Subcutaneous adipose tissue (tissue), 4 donors: ENCODE results near the gene ATXN7L1. TPM values are rescaled to one million over a fixed set of nuclear protein-coding genes. Genes with fewer than 3 reads are reported as not detected.

Experiments
- total RNA-seq, 4 donors: library from RNA; depleted of rRNA; stranded (reverse); fragments of >200 nt; gene quantifications; one replicate each; pipeline ENCODE4 v1.1.0, GENCODE V29; 2016
- TF ChIP-seq, protein P1 (sequence below): fragments of 450-650 bp; IDR thresholded peaks from one replicate; pipeline ENCODE4 v1.5.1; 2016; ENCODE audit warnings: low read depth, mild to moderate bottlenecking, control low read depth, antibody characterized with exemption, moderate library complexity

Gene ATXN7L1
- total RNA-seq, 4 donors from 2014 or later = 11.5 to 29.2 (median 13.3) TPM

DNA sequence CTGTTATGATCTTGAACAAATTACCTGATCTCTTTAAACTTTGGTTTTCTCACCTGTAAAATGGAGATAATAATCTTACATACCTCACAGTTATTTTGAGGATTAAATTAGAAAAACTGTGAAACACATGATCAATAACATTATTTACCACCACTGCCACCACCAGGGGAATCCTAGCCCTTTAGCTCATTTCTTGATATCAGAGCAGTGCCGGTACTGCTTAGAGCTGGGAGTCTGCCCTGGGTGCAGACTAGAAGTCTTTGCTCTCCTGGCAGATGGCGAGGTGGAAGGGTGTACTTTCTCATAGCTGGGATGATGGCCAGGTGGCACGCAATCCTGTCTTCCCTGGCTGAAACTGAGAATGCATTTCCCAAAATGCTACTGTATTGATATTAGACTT lies 282.4 kb downstream of the ATXN7L1 start:
- TF ChIP-seq, protein P1, sequence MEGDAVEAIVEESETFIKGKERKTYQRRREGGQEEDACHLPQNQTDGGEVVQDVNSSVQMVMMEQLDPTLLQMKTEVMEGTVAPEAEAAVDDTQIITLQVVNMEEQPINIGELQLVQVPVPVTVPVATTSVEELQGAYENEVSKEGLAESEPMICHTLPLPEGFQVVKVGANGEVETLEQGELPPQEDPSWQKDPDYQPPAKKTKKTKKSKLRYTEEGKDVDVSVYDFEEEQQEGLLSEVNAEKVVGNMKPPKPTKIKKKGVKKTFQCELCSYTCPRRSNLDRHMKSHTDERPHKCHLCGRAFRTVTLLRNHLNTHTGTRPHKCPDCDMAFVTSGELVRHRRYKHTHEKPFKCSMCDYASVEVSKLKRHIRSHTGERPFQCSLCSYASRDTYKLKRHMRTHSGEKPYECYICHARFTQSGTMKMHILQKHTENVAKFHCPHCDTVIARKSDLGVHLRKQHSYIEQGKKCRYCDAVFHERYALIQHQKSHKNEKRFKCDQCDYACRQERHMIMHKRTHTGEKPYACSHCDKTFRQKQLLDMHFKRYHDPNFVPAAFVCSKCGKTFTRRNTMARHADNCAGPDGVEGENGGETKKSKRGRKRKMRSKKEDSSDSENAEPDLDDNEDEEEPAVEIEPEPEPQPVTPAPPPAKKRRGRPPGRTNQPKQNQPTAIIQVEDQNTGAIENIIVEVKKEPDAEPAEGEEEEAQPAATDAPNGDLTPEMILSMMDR = no peak

DNA sequence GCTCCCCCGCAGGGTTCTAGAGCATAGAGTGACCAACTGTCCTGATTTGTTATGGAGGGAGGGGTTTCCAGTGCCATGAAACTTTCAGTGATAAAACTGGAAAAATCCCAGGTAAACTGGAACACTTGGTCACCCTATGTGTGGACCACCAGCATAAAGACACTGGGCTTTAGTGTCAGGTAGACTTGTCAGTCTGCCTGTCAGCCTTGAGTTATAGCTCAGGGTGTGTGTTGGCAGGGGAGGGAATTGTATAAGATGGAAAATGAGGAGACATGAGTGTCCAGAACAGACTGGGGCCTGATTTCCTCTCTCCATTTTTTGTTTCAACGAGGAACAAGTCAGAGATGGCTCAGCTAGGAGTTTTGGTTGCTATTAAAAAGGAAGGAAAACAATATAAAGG lies 284.9 kb downstream of the ATXN7L1 start:
- TF ChIP-seq, protein P1 = no peak

DNA sequence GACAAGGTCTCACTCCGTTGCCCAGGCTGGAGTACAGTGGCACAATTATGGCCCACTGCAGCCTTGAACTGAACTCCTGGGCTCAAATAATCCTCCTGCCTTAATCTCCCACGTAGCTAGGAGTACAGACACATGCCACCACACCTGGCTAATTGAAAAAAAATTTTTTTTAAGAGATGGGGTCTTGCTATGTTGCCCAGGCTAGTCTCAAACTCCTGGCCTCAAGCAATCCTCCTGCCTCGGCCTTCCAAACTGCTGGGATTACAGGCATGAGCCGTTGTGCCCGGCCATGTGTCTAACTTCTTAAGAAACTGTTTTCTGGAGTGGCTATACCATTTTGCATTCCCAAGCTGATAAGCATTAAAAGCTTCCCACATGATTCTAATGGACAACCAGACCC lies 285.6 kb downstream of the ATXN7L1 start:
- TF ChIP-seq, protein P1 = no peak

DNA sequence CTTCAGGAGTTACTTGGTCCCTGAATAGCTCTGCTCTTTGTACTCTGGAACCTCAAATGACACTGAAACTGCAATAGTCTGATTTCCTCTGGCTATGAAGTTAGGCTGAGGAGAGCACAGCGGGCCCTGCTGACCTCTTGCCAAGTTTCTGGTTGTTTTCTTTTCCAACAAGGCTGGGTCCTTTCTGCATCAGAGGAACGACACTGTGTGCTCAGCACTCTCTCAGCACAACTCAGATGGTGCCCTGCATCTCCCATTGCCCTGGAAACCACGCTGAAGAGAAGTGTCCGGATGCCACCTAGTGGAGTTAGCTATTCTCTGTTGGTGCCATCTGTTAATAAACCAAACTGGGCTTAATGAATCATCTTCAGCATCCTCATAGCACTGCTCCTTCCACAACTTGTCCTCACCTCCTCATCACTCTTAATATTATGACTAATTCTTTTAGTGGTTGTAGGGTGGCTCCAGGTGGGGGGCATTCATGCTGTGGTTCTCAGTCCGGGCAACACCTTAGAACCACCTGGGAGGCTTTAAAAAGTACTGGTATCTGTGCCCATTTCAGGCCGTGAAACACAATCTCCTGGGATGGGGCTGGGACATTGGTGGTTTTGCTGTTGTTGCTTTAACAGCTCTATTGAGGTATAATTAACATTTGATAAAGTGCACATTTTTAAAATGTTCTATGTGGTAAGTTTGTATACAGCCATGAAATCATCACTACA lies 286.9 kb downstream of the ATXN7L1 start:
- TF ChIP-seq, protein P1 = no peak

DNA sequence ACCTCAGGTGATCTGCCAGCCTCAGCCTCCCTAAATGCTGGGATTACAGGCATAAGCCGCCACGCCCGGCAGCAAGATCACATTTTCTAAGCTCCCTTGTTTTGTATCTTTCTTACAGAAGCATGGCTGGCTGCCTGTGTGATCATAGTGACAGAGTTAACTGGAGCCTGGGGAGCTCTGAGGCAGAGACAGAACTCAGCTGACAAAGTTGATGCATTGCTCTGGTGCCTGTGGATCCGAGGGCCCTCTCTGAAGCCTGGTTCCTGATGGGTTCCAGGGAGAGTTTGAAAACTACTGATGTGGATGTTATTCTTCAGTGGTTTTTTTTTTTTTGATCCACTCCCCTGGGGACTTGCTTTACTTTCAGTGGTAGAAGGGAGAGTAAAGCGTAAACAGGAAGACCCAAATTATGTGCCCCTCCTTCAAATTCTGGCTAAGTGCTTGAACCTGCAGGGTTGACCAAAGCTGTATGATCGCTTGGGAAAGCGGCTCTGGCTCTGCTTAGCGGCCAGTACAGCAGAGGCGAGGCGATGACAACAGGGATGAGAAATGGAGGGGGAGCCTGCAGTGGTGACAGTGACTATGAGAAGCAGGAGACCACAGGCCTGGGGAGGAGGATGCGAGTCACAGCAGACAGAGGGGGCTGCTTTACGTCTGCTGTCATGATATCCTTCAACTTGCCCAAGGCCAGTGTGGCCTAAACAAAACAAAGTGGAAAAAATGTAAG lies 288.3 kb downstream of the ATXN7L1 start:
- TF ChIP-seq, protein P1 = no peak

DNA sequence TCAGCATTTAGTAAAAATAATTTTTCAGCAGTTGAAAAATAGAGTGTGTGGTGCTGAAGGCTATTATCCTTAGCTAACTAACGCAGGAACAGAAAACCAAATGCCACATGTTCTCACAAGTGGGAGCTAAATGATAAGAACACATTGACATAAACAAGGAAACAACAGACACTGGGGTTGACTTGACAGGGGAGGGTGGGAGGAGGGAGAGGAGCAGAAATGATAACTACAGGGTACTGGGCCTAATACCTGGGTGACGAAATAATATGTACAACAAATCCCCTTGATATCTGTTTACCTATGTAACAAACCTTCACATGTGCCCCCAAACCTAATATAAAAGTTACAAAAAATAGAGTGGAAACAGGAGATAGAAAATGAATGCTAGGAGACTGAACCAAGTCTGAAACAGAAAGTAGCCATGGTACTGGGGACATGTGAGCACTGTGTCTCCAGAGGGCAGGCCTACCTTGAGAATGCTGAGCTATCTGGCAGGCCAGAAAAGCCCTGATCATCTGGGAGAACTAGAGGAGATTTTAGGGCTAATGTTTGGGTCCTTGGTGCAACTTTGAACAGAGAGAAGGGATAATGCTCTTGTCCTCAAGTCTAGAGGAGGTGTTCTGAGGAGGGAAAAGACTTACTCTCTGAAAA lies 290.4 kb downstream of the ATXN7L1 start:
- TF ChIP-seq, protein P1 = no peak

DNA sequence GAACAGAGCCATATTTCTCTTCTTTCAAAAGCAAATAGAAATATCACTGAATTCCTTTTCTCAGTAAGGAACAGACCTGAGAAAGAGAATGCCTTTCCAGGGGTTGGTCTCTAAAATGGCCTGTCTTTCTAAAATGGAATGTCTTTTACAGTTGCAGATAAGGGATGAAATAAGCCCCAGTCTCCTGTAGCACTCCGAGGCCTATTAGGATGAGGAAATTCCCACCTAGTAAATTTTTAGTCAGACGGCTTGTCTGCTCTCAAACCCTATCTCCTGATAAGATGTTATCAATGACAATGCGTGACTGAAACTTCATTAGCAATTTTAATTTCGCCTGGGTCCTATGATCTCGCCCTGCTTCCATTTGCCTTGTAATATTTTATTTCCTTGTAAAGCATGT lies 292.2 kb downstream of the ATXN7L1 start:
- TF ChIP-seq, protein P1 = no peak
